ENCODE results near the gene BCL2A1. TPM values are rescaled to one million over a fixed set of nuclear protein-coding genes. Genes with fewer than 3 reads are reported as not detected.
"Not testable (repeated sequence)": the region's sequence is repeated elsewhere in the genome, so short reads cannot be mapped to it uniquely, and the experiment has no call there.

Gene BCL2A1
- total RNA-seq: 110 and 111 TPM in 2 replicates

GRCh38 chr15:79970624-79971434, at the start of gene BCL2A1:
Gene BCL2A1, minus strand, starts transcription at chr15:79971196. Its CDS starts 77 bp downstream, at chr15:79971119.
- intact Hi-C loops (cut with micrococcal nuclease): loop anchor here (1.0 to 10.0 kb wide), 6 partner anchors 22 to 1096 kb away; partner anchors contain the start of genes FAH, MORF4L1, MTHFS and ZFAND6

GRCh38 chr15:80020731-80021130, 49.7 kb upstream of the BCL2A1 start:
- Mint-ChIP-seq H3K4me1 (peaks cover 9% of the 10 kb centered on the region), H3K4me3 (no peak overlapping the region), H3K36me3 (ENCODE audit: low read depth) (no peaks in the 10 kb centered on the region), H3K9me3 (peaks cover 5% of the 10 kb centered on the region), H3K27ac (no peak overlapping the region), H3K27me3 (no peaks in the 10 kb centered on the region)
- DNase-seq: no peak
- intact Hi-C loops (cut with micrococcal nuclease): loop anchor here (1.0 kb wide), 1 partner anchor 12 kb away; no protein-coding TSS in a partner anchor

More at GRCh38 chr15:79970624-79971434, at the start of gene BCL2A1:
- DNase-seq: peak; percentile 91
- Mint-ChIP-seq H3K9me3 (peaks cover 4% of the 10 kb centered on the region), H3K27ac (peak within 1 kb of the TSS; percentile 96), H3K36me3 (ENCODE audit: low read depth) (peaks cover 25% of the 10 kb centered on the region), H3K4me3 (peak within 1 kb of the TSS; percentile 94), H3K27me3 (no peaks in the 10 kb centered on the region), H3K4me1 (peaks cover 47% of the 10 kb centered on the region)

- DNase-seq; H3K9me3 Mint-ChIP-seq; H3K4me1 Mint-ChIP-seq; H3K27me3 Mint-ChIP-seq; intact Hi-C loops (cut with micrococcal nuclease); H3K36me3 Mint-ChIP-seq (ENCODE audit: low read depth); H3K4me3 Mint-ChIP-seq; H3K27ac Mint-ChIP-seq: not testable (repeated sequence)
Observed at GRCh38 chr15:80020149-80020548, 49.2 kb upstream of the BCL2A1 start.

- Mint-ChIP-seq H3K4me1 (peaks cover 9% of the 10 kb centered on the region), H3K36me3 (ENCODE audit: low read depth) (no peaks in the 10 kb centered on the region), H3K27me3 (no peaks in the 10 kb centered on the region), H3K4me3 (no peak overlapping the region), H3K27ac (no peak overlapping the region), H3K9me3 (peaks cover 10% of the 10 kb centered on the region)
- intact Hi-C loops (cut with micrococcal nuclease): no loop called here
- DNase-seq: no peak
Observed at GRCh38 chr15:80019168-80019745, 48.3 kb upstream of the BCL2A1 start.

- H3K4me1 Mint-ChIP-seq; H3K4me3 Mint-ChIP-seq; DNase-seq; H3K36me3 Mint-ChIP-seq (ENCODE audit: low read depth); H3K27me3 Mint-ChIP-seq; H3K27ac Mint-ChIP-seq; H3K9me3 Mint-ChIP-seq; intact Hi-C loops (cut with micrococcal nuclease): not testable (repeated sequence)
Observed at GRCh38 chr15:80017139-80017538, 46.1 kb upstream of the BCL2A1 start.

- H3K9me3 Mint-ChIP-seq; H3K36me3 Mint-ChIP-seq (ENCODE audit: low read depth); H3K4me1 Mint-ChIP-seq; H3K27me3 Mint-ChIP-seq; intact Hi-C loops (cut with micrococcal nuclease); H3K27ac Mint-ChIP-seq; H3K4me3 Mint-ChIP-seq; DNase-seq: not testable (repeated sequence)
Observed at GRCh38 chr15:80016506-80016905, 45.5 kb upstream of the BCL2A1 start.

GRCh38 chr15:80015156-80015555, 44.2 kb upstream of the BCL2A1 start:
- Mint-ChIP-seq H3K27ac (no peak overlapping the region), H3K36me3 (ENCODE audit: low read depth) (no peaks in the 10 kb centered on the region)
- intact Hi-C loops (cut with micrococcal nuclease): no loop called here

GRCh38 chr15:80014186-80014585, 43.2 kb upstream of the BCL2A1 start:
- H3K4me3 Mint-ChIP-seq; H3K4me1 Mint-ChIP-seq; H3K27ac Mint-ChIP-seq; H3K9me3 Mint-ChIP-seq; H3K27me3 Mint-ChIP-seq; intact Hi-C loops (cut with micrococcal nuclease); H3K36me3 Mint-ChIP-seq (ENCODE audit: low read depth); DNase-seq: not testable (repeated sequence)

More at GRCh38 chr15:80015156-80015555, 44.2 kb upstream of the BCL2A1 start:
- H3K4me1 Mint-ChIP-seq: peaks cover 3% of the 10 kb centered on the region
- no peaks in the 10 kb centered on the region for H3K27me3 Mint-ChIP-seq
- H3K4me3 Mint-ChIP-seq: no peak overlapping the region
- no peak for DNase-seq
- H3K9me3 Mint-ChIP-seq: peaks cover 6% of the 10 kb centered on the region

GRCh38 chr15:80012060-80012726, 41.2 kb upstream of the BCL2A1 start:
- no peak for DNase-seq
- H3K9me3 Mint-ChIP-seq: peaks cover 6% of the 10 kb centered on the region
- no peaks in the 10 kb centered on the region for H3K27me3 Mint-ChIP-seq
- H3K36me3 Mint-ChIP-seq (ENCODE audit: low read depth): no peaks in the 10 kb centered on the region
- intact Hi-C loops (cut with micrococcal nuclease): no loop called here
- H3K27ac Mint-ChIP-seq: no peak overlapping the region
- H3K4me1 Mint-ChIP-seq: peaks cover 3% of the 10 kb centered on the region
- H3K4me3 Mint-ChIP-seq: no peak overlapping the region

GRCh38 chr15:80011596-80011995, 40.6 kb upstream of the BCL2A1 start:
- no peaks in the 10 kb centered on the region for H3K27me3 Mint-ChIP-seq
- H3K27ac Mint-ChIP-seq: no peak overlapping the region
- peaks cover 6% of the 10 kb centered on the region for H3K9me3 Mint-ChIP-seq
- H3K4me1 Mint-ChIP-seq: peaks cover 3% of the 10 kb centered on the region
- intact Hi-C loops (cut with micrococcal nuclease): loop anchor here (2.0 kb wide), 1 partner anchor 47 kb away; the partner anchor contains the start of gene ZFAND6
- H3K4me3 Mint-ChIP-seq: no peak overlapping the region
- no peak for DNase-seq
- H3K36me3 Mint-ChIP-seq (ENCODE audit: low read depth): no peaks in the 10 kb centered on the region

GRCh38 chr15:80011041-80011523, 40.1 kb upstream of the BCL2A1 start:
- H3K27me3 Mint-ChIP-seq; H3K4me1 Mint-ChIP-seq; H3K9me3 Mint-ChIP-seq; H3K4me3 Mint-ChIP-seq; DNase-seq; H3K36me3 Mint-ChIP-seq (ENCODE audit: low read depth): not testable (repeated sequence)
- intact Hi-C loops (cut with micrococcal nuclease): loop anchor here (2.0 kb wide), 1 partner anchor 48 kb away; the partner anchor contains the start of gene ZFAND6
- H3K27ac Mint-ChIP-seq: peak overlapping the region; percentile 14

- Mint-ChIP-seq H3K9me3 (peaks cover 6% of the 10 kb centered on the region), H3K27me3 (no peaks in the 10 kb centered on the region), H3K36me3 (ENCODE audit: low read depth) (no peaks in the 10 kb centered on the region), H3K27ac (no peak overlapping the region), H3K4me3 (no peak overlapping the region), H3K4me1 (peaks cover 3% of the 10 kb centered on the region)
- intact Hi-C loops (cut with micrococcal nuclease): loop anchor here (2.0 kb wide), 1 partner anchor 49 kb away; the partner anchor contains the start of gene ZFAND6
- no peak for DNase-seq
Observed at GRCh38 chr15:80010131-80010673, 39.2 kb upstream of the BCL2A1 start.

GRCh38 chr15:80007532-80007931, 36.5 kb upstream of the BCL2A1 start:
- H3K36me3 Mint-ChIP-seq (ENCODE audit: low read depth): no peaks in the 10 kb centered on the region
- DNase-seq: no peak
- H3K27me3 Mint-ChIP-seq: no peaks in the 10 kb centered on the region
- H3K4me1 Mint-ChIP-seq: peaks cover 3% of the 10 kb centered on the region
- no peaks in the 10 kb centered on the region for H3K9me3 Mint-ChIP-seq
- H3K27ac Mint-ChIP-seq: no peak overlapping the region
- no peak overlapping the region for H3K4me3 Mint-ChIP-seq
- intact Hi-C loops (cut with micrococcal nuclease): no loop called here

All from activated CD4-positive, alpha-beta T cell treated with anti-CD3 and anti-CD28 coated beads, Interleukin-2, amount 10 ng/mL, durations not matched to agents 24 days and 14 days (primary cell).